Activated CD8-positive, alpha-beta memory T cell treated with anti-CD3 and anti-CD28 coated beads for 48 hours (primary cell): ENCODE measurements around the gene COA6.
"Not testable (repeated sequence)": the region's sequence is repeated elsewhere in the genome, so short reads cannot be mapped to it uniquely, and the experiment has no call there.

ENCODE experiments used
- DNase-seq, 3 experiments: peaks; one replicate each; pipeline ENCODE4 v3.0.0-alpha.2; 2020; ENCODE audit warnings: low read depth in 2 of 3, low spot score in 2 of 3

Gene COA6, protein sequence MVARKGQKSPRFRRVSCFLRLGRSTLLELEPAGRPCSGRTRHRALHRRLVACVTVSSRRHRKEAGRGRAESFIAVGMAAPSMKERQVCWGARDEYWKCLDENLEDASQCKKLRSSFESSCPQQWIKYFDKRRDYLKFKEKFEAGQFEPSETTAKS

DNA sequence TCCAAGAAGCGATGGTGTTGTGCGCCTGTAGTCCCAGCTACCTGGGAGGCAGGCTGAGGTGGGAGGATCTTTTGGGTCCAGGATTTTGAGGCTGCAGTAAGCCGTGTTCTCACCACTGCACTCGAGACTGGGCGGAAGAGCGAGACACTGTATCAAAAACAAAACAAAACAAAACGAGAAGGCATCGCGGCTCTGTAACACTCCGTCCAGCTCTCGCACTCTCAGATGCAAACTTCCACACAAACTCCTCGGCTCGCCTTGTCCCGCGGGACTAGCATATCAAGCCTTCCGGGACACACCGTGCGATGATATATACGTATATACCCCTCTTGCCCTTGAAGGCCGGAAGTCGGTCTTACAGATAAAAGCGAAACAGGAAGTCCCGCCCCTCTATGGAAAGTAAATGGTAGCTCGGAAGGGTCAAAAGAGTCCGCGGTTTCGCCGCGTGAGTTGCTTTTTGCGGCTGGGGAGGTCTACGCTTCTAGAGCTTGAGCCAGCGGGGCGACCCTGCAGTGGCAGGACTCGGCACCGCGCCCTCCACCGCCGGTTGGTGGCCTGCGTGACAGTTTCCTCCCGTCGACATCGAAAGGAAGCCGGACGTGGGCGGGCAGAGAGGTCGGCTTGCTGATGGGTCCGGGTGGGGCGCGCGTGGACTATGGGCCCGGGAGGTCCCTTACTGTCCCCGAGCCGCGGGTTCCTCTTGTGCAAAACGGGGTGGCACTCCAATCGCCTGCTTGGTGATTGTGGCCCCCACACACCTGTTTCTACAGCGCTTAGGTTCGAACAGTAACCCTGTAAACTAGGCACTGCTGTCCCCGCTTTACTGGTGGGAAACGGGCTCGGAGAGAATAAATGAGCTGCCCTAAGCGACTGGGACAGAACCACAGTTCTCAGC is at the start of gene COA6:
COA6 (plus strand) TSS at position 393 of the 895 bp plus-strand sequence; CDS start at position 404, 11 bp downstream.
- DNase-seq: peak; percentile 80 to 87 (median 82)

DNA sequence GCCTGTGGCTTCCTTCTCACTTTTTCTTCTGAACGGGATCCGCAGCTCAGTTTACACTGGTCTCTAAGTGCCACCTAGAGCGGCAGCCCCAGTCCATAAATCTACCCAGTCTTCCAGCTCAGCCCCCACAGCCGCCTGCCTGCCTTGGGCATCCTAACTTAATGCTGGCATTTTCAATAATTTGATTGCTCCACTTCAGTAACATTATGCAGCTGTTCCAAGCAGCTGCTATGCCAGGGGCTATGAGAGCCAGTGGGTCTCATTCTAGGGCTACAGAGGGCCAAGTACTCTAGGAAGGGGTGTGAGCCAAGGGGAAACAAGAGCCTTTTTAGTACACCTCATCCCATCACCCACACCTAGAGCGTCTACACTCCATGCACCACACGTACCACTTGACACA is 48.4 kb upstream of the COA6 start:
- DNase-seq: no peak

DNA sequence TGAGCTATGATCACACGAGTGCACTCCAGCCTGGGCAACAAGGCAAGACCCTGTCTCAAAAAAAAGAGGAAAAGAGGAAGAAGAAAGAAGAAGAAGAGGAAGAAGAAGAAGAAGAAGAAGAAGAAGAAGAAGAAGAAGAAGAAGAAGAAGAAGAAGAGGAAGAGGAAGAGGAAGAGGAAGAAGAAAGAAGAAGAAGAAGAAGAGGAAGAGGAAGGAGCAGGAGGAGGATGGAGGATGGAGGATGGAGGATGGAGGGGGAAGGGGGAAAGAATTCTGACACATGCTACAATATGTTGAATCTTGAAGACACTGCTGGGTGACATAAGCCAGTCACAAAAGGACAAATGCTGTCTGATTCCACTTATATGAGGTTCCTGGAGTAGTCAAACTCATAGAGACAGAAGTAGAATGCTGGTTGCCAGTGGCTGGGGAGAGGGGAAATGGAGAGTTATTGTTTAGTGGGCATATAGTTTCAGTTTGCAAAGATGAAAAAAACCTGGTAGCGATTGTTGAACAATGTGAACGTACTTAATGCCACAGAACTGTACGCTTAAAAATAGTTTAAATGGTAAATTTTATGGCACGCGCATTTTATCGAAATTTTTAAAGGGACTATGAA is 47.3 kb upstream of the COA6 start:
- DNase-seq: no peak

DNA sequence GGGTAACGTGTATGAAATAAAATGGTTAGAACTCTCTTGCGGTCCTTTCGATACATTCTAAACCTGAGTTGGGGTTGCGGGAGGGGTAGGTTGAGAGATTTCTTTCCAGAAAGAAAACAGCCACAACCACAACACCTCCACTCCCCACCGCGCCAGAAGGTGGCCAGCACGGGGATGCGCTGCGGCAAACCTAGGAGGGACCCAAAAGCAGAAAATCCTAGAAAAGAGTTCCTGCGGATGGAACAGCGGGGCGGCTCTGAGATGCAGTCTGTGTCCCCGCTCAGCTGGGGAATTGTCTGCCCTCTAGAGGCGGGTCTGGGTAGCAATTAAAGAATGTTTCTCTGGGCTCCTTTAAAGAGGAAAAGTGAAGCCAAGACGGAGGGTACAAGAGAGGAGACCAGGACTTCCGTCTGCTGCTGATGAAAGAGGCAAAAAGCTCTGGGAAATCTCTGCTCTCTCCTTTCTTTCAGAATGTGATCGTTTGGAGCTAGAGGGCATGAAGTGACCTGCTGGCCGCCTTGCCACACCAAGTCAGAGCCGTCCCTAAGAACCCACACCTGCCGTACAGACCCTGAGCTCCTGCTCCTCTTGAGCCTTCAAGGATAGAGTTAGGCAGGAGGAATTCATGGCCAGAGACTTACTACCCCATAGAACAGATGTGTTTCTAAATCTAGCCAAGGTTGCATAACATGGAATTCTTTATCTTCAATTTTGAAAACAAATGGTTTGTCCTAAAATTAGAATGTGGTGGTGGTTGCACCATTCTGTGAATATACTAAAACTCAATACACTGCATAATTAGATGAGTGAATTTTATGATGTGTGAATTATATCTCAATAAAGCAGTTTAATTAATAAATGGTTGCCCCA is 46.5 kb upstream of the COA6 start:
- no peak for DNase-seq

DNA sequence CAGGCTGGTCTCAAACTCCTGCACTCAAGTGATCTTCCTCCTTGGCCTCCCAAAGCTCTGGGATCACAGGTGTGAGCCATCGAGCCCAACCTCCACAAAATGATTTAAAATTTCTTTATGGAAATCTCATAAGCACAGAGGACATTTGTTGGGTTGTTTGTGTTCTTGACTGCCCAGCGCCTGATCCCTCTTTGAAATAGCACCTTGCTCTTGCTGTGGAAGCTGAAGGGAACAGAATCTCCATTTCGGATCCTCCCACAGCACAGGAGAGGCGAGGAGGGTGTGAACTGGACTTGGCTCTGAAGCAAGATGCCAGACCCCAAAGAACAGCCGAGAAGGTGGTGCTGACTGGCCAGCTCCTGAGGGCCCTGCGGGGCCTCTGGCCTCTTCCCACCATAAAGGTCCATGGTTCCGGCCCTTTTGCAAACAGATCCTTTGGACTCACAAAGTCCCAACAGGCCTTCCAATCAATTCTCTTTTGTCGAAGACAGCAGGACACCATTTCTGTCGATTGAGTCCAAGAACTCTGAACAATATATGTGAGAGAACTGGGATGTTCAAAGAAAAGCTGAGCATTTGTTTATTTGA is 45.6 kb upstream of the COA6 start:
- no peak for DNase-seq

DNA sequence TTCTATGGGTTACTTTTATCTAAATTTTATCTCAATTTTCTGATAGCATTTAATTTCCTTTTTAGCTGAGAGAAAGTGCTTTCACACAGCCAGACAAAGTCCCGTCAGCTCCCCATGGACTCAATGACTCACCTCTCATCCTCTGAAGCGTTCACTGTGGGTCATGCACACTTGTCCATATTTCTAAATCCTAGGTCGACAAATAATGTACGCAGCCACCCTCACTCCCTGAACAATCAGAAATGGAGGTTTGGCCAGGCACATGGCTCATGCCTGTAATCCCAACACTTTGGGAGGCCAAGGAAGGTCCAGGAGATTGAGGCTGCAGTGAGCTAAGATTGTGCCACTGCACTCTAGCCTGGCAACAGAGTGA is 42.4 kb upstream of the COA6 start:
- no peak for DNase-seq

DNA sequence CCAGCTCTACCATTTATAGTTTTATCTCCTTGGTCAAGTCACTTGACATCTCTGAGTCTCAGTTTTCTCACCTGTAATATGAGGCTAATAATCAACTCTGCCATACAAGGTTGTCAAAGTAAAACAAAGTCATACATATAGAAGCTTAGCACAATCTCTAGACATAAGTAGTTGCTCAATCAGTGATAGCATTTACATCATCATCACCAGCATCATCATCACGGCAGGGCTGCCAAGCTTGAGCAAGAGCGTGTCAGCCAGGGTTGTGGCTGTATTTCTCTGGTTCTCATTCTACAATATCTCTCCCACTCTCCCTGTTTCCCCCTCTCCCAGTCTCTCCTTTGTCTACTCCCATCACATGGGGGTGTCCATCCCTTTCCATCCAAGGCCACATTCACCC is 41.7 kb upstream of the COA6 start:
- DNase-seq: no peak

DNA sequence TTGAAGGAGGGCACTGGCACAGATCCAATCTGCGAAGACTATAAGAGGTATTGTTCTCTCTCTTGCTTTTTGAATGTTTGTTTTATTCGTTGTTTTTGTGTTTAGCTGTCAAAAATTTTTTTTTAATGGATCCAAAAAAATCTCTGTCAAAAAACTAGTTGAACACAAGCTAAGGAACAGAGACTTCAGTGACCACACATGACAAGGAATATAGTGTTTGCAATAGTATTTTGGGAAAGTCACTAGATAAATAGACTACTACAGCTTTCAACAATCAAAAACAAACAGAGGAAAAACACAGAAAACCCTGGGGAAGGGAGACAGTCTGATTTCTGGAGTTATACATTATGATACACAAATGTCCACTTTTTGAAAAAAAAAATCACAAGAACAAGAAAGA is 36.9 kb upstream of the COA6 start:
- no peak for DNase-seq

DNA sequence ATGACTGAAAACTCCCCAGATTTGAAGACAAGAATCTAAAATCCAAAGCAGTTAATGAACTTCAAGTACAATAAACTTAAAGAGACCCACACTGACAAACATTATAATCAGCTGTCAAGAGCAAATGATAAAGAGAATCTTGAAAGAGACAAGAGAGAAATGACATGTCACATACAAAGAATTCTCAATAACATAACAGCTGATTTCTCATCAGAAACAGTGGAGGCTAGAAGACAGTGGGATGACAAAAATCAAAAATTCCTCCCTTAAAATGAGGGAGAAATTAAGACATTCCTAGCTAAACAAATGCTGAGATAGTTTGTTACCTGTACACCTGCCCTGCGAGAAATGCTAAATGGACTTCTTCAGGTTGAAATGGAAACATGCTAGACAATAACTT is 36.0 kb upstream of the COA6 start:
- DNase-seq: no peak

DNA sequence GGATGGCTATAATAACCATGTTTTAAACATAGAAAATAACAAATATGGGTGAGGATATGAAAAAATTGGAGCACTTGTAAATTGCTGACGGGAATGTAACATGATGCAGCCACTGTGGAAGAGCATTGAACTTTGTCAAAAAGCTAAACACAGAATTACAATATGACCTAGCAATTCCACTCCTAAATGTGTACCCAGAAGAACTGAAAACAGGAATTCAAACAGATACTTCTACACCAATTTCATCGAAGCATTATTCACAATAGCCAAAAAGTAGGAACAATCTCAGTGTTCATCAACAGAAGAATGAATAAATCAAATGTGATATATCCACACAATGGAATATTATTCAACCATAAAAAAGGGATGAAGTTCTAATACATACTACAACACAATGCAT is 32.7 kb upstream of the COA6 start:
- DNase-seq: no peak

DNA sequence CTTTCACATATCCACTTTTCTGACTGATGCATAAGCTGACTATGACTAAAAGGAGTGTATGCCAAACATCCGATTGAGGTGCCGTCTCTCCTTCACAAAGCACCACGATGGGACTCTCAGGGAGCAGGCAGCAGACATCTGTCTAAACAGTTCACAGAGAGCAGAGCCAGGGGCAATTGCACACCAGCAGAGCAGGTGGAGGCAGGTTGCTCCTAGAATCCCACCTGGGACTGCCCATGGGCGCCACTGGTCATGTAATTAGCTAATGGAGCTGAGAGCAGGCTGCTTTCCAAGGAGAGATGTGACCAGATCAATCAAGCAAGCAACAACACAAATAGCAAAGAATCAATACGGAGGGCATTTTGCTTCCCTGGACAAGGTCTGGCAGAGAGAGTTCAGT is 30.5 kb upstream of the COA6 start:
- no peak for DNase-seq

DNA sequence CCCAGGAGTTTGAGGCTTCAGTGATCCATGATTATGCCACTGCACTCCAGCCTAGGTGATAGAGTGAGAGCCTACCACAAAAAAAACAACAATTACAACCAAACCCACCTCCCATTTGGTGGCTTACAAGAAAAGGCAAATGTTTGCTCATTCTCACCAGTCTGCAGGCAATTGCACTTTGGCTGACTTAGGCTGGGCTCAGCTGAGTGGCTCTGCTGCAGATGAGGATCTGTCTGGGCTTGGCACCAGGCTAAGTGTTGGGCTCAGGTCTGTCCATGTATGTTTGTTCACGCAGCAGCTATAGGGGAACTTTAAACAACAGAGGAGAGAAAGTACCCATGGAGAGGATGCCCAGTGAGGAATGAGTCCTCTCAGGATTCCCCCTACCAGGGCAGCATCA is 28.0 kb upstream of the COA6 start:
- DNase-seq: no peak

DNA sequence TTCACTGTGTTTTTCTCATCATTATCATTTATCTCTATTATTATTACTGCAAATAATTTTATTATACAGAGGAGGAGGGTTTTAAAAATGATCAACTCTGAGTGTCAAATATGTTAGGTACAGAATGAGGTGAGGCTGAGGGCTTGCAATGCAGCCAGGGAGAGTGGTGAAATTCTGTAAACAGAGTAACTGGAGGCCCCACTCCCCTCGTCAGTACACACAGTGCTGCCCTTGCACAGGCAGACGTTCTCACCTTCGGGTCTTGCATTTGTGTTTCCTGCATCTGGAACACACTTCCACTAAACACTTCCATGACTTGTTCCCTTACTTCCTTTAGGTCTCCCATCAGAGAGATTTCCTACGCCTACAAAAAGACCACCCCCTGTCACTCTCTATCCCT is 24.3 kb upstream of the COA6 start:
- DNase-seq: no peak

DNA sequence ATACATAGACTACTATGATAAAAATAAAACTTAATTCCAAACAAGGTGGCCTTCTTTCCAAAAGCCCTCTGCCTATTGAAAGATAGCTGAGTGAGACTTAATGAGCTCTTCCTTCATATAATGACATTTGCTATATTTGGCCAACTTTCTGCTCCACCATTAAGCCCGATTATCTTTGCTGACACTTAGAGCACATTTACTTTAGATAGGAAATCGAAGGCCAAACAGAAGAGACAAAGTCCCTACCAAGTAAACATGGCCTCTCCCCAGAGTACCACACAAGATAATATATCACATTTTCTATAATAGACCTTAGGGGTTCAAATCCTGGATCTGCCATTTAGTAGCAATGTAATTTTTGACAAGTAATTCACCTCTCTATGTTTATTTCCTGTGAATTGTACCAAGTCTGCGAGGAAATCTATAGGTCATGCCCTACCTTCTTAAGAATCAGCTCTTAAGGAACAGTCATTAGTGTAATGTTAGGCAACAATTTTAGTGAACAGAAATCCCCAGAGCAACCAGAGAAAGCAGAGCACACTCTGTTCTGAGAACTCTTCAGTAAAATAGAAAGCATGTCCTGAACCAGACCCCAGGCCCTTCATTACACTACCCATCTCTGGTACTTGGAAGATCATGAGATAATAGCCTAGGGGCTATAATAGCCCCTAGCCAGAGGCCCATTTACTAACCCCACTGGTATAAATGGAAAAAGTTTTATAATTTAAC is 17.3 kb upstream of the COA6 start:
- DNase-seq: no peak

DNA sequence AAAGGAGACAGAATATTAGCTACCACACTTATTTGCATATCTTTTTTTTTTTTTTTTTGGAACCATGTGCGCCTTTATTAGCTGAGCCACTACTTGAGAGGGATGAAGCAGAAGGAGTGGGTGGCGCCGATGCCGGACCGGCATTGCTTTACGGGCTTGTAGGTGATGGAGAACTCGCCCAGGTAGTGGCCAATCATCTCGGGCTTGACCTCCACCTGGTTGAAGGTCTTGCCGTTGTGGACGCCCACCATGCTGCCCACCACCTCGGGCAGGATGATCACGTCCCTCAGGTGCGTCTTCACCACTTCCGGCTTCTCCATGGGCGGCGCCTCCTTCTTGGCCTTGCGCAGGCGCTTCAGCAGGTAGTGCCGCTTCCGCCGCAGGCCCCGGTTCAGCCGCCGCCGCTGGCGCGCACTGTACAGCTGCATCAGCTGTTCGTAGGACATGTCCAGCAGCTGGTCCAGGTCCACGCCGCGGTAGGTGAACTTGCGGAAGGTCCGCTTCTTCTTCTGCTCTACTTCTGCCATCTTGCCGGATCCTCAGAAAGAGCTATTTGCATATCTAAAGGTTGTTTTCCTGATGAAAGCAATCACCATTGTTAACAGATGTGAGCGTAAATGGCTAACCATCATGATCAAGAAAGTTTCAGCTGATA is 16.5 kb upstream of the COA6 start:
- DNase-seq: not testable (repeated sequence)

DNA sequence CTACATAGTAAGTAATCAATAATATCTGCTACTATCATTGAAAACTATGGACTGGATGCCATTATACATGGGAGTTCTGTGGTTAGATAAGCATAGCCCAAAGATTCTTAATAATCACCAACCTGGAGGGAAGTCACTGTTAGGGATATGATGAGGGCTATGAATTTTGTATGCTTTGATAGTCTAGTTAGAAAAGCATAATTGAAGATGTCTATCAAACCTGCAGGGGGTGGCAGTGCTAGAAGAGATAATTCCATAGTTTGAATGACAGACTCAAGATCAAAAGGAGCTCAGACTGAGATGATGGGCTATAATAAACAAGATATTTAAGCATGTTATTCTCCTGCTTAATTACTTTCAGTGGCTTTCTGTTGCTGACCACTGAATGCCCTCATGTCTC is 15.4 kb upstream of the COA6 start:
- no peak for DNase-seq

DNA sequence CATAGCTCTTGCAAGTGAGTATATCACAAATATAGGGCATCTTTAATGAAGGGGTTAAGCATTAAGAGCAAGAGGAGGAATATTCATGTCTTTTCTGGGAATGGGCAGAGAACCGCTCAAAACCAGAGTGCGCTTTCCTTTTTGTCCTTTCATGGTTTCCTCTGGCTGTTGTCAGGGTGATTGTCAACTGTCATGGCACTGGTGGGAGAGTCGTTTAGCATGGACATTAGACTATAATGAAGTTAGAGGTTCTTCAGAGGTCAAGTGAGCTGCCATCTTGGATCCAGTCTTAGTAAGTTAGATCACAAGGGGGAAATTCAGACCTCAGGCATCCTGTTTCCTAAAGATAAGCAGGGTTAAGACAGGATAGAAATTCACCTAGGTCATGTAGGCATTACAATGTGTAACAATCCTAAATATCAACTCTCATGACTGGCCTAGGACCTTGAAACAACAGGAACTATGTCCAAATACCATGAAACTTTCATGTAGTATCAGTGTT is 12.1 kb upstream of the COA6 start:
- DNase-seq: no peak

DNA sequence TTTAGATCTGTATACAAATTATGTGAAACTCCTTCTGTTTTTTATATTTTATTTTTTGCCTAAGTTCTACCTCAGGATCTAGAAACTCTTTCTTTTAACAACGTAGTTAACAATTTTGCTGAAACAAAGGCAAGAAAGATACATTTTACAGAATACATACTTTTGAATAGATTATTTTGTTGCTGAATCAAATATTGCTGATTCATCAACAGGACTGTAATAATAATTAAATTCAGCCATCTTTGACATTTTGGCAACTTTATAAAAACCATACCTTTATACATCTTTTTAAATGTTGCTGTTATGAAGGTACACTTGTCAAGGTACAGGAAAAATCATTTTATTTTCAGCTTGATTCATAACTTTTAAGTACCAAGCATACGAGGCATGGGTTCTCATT is 10.7 kb upstream of the COA6 start:
- DNase-seq: no peak

DNA sequence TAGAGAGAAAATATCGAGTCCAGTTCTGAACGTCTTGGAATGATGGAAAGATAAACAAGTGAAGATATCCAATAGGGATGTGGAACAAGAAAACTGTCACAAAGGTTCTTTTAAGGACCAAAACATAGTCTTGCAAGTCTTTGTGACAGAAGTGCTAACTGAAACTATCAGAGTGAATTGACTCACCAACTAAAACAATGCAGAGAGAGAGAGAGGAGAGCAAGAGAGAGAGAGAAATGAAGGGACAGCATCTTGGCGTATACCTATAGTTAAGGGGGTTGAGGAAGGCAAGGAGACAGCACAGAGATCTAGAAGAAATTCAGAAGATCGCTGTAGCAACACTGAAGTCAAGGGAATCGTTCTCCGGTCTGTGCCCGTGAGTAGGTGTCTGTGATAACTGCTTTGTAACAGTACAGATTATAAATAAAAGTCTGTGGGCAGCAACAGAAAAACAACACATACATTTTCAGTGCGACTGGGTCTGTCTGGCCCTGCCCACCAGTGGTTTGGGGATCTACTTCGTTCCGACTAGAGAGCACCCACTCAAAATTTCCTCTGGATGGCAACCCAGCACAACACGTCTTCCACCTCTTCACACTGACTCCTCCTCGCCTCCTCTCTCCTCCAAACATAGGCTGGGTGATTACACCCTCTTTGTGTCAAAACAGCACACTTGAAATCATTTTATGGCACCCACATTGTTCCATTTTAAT is 4.8 kb upstream of the COA6 start:
- DNase-seq: no peak
